Activated CD8-positive, alpha-beta memory T cell treated with anti-CD3 and anti-CD28 coated beads, Interleukin-2, amount 50 U/mL, for 4 hours (primary cell): ENCODE results near the gene PHF2.
A peak's percentile ranks its signal among the peaks of the same experiment; 100 is the strongest.

Experiments
- DNase-seq: peaks from one replicate; pipeline ENCODE4 v3.0.0-alpha.2; 2020

Gene PHF2

GRCh38 chr9:93669116-93669957, 93.0 kb downstream of the PHF2 start:
- DNase-seq, result peak; percentile 12

DNA sequence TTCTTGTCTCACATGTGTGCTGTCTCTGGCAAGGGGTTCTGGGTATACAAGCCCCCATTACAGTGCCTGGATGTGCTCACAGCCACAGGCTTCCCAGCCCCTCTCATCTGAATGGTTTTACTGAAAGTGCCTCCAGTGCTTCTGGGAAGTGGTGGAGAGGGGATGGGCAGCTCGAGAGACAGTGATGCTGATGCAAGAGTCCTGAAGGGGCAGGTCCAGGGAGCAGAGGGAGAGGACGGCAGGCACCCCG, 93.5 kb downstream of the PHF2 start:
- DNase-seq, result no peak

DNA sequence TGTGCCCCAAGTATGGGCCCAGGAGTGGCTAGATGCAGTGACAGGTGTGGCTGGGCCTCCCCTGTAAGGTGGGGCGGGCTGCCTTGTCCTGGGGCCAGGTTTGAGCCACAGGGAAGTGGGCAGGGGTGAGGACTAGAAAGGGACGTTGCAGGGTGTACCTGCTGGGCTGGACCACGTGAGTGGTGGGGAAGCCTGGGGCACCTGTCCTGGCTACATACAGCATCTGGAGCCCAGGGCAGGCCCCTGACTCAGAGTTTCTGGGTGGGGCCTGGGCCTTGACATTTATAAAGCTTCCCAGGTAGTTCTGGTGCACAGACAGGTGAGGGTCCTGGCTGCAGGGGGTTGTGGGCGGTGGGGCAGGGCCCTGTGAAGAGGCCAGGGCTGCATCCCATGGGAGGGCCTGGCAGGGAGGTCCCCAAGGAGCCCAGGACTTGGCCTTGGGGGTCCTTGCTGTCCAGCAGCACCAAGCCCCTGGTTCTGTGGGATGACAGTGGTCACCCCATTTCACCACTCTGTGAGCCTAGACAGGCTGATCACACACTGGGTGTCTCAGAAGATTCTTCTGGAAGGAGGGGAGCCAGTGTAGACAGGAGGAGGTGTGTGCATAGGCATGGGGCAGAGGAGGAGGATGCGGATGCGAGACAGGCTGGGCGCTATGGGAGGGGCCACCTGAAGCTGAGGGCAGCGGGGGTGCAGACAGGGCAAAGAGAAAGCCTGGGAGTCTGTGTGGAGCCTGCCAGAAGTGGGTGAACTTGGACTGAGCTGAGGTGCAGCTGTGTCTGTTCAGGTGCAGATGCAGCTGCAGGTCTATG, 94.0 kb downstream of the PHF2 start:
- DNase-seq, result peak; percentile 11

- DNase-seq, result no peak
Observed at GRCh38 chr9:93671020-93671338, 94.6 kb downstream of the PHF2 start.

GRCh38 chr9:93672330-93673020, 96.1 kb downstream of the PHF2 start:
- peak; percentile 6 for DNase-seq

DNA sequence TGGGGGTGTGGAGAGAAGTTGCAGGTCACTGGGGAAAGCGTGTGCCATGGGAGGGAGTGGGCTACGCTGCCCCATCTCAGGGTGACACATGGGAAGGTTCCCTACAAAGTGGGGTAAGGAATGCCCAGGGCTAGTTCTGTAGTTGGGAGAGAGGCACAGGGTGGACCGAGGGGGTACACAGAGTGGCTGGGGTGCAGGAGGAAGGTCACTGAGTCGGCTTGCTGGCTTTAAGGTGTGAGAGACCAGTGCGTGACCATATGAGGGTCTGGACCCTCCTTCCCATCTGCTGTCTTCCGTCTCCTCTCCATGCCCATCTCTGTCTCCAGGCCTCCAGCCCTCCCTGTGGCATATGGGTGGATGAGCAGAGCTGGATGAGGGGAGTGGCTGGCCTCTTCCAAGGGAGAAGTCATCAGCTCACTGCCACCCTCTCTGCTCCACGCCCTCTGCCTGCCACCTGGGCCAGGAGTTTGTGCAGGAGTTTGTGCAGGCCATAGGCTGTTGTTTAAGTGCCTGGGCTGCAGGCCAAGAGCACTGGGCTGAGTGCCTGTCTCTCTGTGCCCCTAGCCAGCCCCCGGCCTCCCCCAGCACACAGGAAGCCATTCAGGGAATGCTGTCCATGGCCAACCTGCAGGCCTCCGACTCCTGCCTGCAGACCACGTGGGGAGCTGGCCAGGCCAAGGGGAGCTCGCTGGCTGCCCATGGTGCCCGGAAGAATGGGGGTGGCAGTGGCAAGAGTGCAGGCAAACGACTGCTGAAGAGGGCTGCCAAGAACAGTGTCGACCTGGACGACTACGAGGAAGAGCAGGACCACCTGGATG, 96.8 kb downstream of the PHF2 start:
- DNase-seq, result peak; percentile 9

- peak; percentile 9 for DNase-seq
Observed at GRCh38 chr9:93673839-93674334, 97.5 kb downstream of the PHF2 start.

GRCh38 chr9:93674580-93675335, 98.4 kb downstream of the PHF2 start:
- DNase-seq, result peak; percentile 7

DNA sequence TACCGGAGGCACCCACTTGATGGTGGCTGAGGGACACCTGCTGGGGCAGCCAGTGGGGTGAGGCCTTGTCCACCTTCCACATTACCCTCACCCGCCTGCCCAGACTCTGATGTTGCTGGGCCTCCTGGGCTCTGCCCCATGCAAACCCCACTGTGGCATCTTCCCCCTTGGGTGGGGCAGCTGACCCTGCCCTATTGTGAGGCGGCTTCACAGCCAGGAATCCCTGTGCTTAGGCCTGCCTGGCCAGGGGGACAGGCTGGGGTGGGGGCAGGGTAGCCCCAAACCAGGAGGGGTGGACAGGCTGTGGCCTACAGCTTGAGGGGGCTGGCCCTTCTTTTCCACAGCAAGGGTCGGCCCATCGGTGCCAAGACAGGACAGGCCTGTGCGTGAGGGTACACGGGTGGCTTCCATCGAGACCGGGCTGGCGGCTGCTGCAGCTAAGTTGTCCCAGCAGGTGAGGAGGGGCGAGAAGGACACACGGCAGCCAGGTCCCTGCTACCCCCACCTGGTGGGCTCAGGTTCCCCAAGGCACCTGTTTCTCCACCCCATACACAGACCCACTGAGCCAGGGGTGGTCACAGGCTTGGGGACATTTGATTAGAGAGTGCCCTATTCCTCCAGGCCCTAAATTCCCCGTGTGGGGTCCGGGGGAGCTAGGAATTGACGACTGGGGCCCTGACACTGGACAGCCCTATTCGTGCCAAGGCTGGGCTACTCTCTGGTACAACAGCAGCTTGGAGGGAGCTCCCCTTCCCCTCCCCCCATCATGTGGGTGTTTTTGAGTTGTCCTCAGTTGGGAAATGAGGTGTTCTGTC, 99.2 kb downstream of the PHF2 start:
- DNase-seq, result peak; percentile 13

GRCh38 chr9:93676310-93677047, 100.1 kb downstream of the PHF2 start:
- peak; percentile 8 for DNase-seq

DNA sequence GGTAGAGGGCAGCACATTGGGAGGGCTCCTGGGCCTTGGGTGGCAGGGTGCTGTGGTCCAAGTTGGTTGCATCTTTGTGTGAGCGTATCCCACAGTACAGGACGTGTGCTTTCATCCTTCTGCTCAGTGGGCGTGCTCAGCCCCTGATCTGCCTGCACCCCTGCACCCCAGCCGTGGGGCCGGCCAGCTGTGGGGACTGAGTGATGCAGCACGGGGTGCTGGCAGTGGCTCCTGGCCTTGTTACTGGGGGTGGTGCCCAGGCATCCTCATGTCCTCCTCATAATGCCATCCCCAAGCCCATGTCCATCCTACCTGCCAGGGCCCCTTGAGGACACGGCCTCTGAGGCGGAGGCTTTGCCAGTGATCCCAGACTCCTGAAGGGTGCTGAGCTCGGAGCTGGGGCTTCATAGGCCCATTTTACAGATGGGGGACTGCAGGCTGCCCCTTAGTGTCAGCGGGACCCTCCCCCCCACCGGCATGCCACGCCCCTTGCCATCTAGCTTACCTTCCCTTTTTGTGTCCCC, 100.7 kb downstream of the PHF2 start:
- peak; percentile 14 for DNase-seq

GRCh38 chr9:93677641-93678136, 101.3 kb downstream of the PHF2 start:
- DNase-seq, result peak; percentile 9

- DNase-seq, result peak; percentile 12
Observed at GRCh38 chr9:93678199-93679019, 102.0 kb downstream of the PHF2 start.

DNA sequence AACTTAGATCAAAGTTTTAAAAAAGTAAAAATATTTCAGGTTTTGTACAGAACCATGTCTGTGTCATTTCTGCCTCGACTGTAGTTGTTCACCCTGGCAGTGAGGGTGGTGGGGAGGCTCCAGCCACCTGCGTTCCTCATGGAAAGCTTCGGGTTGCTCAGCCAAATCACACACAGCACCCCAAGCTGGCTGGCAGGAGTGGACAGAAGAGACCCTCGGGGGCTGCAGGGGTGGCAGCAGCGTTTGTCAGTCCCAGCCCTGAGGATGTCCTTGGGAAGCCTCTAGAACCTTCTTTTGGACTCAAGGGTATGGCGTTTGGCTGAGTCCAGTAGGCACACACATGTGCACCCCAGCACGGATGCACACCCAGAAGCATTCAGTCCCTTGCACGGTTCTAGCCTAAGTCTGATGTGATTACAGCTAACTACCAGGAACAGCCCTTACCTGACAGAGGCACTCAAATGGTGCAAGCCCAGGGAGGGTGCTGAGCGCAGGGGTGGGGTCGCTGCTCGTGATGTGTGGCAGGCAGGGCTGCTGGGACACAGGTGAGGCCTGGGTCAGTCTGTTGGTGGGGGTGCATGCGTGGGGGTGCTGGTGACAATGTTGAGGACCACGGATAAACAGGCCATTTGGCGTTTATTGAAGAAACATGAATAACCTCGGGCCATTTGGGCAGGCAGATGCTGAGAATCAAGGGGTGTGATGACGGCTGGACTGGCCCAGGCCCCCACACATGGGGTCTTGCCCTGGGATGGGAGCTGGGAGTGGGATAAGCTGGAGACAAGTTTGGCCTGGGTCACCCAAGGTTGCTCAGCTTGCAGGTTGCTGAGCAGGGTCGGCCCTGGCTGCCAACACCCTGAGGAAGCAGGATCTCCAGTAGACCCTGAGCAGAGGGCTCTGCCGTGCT, 103.4 kb downstream of the PHF2 start:
- peak; percentile 9 for DNase-seq

DNA sequence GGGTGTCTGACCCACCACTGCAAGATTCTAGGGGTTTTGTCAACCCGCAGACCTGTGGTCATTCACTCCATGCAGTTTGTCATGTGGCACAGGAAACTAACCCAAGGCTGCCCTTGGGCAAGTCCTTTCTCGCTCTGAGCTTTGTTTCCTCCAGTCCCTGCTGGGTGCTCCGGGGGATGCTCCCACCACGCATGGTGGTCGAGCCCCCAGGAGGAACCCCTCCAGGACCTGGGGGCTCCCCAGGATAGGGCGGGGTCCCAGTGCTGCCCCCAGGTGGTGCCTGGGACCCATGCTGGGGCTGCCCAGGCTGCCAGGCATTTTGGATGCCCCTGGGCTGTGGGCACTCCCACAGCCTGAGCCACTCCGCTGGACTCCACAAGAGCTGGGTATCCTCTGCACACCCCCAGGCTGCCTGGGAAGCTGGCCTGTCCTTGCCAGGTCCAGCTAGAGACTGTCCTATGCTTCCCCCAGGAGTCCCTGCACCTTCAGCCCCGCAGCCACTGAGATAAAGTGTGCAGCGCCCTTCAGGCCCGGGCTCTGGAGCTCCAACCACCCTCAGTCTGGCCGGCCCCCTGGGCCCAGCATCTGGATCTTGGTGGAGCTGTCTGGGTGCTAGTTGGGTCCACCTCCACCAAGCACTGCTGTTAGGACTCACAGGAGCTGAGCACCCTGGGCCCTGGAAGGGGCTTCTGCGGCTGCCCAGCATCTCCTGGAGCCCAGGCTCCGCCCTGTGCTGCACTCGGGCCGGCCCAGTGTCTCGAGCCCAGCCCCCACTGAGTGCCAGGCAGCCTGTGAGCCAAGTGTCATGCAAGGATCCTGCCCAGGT, 104.3 kb downstream of the PHF2 start:
- peak; percentile 2 for DNase-seq

GRCh38 chr9:93681269-93682154, 105.1 kb downstream of the PHF2 start:
- peak; percentile 11 for DNase-seq
